Type B pancreatic cell (in vitro differentiated cells): ENCODE results near the gene PPFIA1. TPM values are rescaled to one million over a fixed set of nuclear protein-coding genes. Genes with fewer than 3 reads are reported as not detected.

Experiments
- DNase-seq: peaks from one replicate; pipeline ENCODE4 v3.0.0; 2021; ENCODE audit warnings: mixed read lengths; ENCODE audit not compliant: unreplicated experiment; ENCODE audit errors: extremely low spot score
- H3K27ac Mint-ChIP-seq: 2 replicates; pipeline ENCODE4 v1.8.0; 2021; ENCODE audit warnings: mild to moderate bottlenecking, mixed read lengths
- H3K27me3 Mint-ChIP-seq: 2 replicates; pipeline ENCODE4 v1.8.0; 2021; ENCODE audit warnings: mixed read lengths
- H3K36me3 Mint-ChIP-seq: 2 replicates; pipeline ENCODE4 v1.8.0; 2021; ENCODE audit warnings: mixed read lengths
- H3K4me1 Mint-ChIP-seq: one replicate; pipeline ENCODE4 v1.8.0; 2021; ENCODE audit warnings: mixed read lengths; ENCODE audit not compliant: unreplicated experiment
- H3K4me3 Mint-ChIP-seq: 2 replicates; pipeline ENCODE4 v1.8.0; 2021; ENCODE audit warnings: mild to moderate bottlenecking, mixed read lengths
- H3K9me3 Mint-ChIP-seq: 2 replicates; pipeline ENCODE4 v1.8.0; 2021; ENCODE audit warnings: mixed read lengths
- total RNA-seq: library from RNA; stranded (reverse); gene quantifications from 2 replicates; pipeline ENCODE4 v1.2.1, GENCODE V29; 2021; ENCODE audit warnings: low replicate concordance
- TF ChIP-seq, protein P1 (sequence below): fragments of 200-600 bp; sonication (generic); conservative IDR thresholded peaks from 2 replicates; pipeline ENCODE4 v1.5.0; 2021; ENCODE audit warnings: antibody characterized with exemption, mild to moderate bottlenecking

PPFIA1 gene
- total RNA-seq, 1 donor from 2014 or later, result 57.0 TPM

DNA sequence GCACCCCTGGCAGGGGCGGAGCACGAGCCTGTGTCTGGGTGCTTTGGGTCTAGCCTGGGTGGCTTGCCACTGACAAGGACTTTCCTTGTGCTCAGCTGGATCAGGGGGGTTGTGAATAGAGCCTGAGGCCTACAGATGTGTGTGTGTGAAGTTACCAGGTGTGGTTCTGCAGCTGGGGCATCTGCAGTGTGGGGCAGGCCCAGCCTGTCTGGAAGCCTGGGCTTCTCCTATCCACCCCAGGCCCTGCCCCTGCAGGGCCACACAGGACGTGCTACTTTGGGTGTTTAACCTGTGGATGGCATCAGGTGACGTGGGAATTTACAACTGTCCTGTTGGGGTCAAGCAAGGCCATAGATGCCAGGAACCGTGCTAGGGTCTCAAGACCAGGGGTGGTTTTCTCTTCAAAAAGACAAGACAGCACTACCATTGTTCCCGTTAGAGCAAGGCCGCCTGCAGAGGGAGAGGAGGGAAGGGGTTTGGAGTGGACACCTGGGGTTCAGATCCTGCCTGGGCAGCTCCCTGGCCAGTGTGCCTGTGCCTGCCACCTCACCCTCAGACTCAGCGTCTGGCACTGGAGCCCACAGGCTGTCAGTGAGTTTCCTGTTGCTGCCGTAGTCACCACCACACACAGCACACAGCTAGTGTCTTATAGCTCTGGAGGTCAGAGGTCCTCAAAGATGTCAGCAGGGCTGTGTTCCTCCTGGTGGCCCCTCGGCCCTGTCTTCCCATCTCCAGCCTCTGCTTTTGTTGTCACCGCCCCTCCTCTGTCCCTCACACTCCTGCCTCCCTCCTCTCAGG is 159.4 kb downstream of the PPFIA1 start:
- Mint-ChIP-seq H3K36me3 (peaks cover 14% of the 10 kb centered on the region), H3K4me3 (no peak overlapping the region), H3K27me3 (no peaks in the 10 kb centered on the region), H3K4me1 (no peaks in the 10 kb centered on the region), H3K27ac (no peak overlapping the region), H3K9me3 (no peaks in the 10 kb centered on the region)
- DNase-seq, result no peak
- TF ChIP-seq, protein P1, sequence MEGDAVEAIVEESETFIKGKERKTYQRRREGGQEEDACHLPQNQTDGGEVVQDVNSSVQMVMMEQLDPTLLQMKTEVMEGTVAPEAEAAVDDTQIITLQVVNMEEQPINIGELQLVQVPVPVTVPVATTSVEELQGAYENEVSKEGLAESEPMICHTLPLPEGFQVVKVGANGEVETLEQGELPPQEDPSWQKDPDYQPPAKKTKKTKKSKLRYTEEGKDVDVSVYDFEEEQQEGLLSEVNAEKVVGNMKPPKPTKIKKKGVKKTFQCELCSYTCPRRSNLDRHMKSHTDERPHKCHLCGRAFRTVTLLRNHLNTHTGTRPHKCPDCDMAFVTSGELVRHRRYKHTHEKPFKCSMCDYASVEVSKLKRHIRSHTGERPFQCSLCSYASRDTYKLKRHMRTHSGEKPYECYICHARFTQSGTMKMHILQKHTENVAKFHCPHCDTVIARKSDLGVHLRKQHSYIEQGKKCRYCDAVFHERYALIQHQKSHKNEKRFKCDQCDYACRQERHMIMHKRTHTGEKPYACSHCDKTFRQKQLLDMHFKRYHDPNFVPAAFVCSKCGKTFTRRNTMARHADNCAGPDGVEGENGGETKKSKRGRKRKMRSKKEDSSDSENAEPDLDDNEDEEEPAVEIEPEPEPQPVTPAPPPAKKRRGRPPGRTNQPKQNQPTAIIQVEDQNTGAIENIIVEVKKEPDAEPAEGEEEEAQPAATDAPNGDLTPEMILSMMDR, result no peak

DNA sequence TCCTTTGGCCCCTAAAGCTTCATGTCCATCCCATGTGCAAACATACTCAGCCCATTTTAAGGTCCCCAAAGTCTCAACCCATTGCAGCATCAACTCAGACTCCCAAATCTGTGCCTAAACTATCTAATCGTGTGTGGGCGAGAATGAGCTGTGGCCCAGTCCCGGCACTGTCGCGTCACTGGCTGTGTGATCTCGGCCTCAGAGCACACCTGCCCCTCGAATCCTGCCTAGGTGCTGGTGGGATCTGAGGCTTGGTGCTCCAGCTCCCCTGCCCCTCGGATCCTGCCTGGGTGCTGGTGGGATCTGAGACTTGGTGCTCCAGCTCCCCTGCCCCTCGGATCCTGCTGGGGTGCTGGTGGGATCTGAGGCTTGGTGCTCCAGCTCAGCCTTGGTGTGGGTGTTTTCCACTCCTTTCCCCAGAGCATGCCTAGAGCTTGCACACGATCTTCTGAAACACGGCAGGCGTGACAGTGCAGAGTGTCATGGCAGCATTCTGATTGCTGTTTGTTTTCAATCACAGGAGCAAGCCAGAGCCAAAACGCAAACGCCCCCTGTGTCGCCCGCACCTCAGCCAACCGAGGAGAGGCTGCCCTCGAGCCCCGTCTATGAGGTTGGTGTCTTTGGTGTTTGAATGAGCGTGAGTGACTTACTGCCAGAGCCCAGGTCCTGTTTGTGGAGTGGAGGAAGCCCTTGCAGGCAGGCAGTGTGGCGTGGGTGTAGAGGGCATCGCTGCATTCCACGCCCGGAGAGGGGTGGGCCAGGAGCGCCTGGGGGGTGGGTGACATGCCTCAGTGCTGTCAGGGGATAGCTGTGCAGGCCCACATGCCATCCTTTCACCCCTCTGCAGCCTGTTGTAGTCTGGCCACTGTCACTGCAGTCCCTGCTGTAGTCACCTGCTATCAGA is 160.4 kb downstream of the PPFIA1 start:
- TF ChIP-seq, protein P1, result no peak
- H3K4me1 Mint-ChIP-seq, result no peaks in the 10 kb centered on the region
- no peak for DNase-seq
- H3K4me3 Mint-ChIP-seq, result no peak overlapping the region
- no peak overlapping the region for H3K27ac Mint-ChIP-seq
- H3K9me3 Mint-ChIP-seq, result no peaks in the 10 kb centered on the region
- no peaks in the 10 kb centered on the region for H3K27me3 Mint-ChIP-seq
- peaks cover 14% of the 10 kb centered on the region for H3K36me3 Mint-ChIP-seq

DNA sequence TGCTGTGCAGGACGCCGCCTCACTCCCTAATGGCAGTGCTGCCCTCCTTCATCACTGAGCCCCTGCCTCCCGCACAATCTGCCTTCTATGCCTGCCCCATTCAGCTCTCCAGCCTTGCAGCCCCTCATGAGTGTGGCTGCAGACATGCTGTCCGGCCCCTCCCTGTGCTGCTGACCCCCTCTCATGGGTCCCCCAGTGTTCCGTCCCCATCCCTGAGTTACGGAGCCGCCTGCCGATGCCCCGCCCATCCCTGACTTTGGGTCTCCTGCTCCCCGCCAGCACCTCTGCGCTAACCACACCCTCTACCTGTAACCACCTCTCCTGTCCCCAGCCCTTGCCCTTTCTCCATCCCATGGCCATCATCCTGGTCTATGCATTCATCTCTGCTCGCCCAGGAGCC is 161.1 kb downstream of the PPFIA1 start:
- Mint-ChIP-seq H3K27ac (no peak overlapping the region), H3K4me3 (no peak overlapping the region), H3K4me1 (no peaks in the 10 kb centered on the region), H3K36me3 (peaks cover 14% of the 10 kb centered on the region), H3K27me3 (no peaks in the 10 kb centered on the region), H3K9me3 (no peaks in the 10 kb centered on the region)
- TF ChIP-seq, protein P1, result no peak
- DNase-seq, result no peak

DNA sequence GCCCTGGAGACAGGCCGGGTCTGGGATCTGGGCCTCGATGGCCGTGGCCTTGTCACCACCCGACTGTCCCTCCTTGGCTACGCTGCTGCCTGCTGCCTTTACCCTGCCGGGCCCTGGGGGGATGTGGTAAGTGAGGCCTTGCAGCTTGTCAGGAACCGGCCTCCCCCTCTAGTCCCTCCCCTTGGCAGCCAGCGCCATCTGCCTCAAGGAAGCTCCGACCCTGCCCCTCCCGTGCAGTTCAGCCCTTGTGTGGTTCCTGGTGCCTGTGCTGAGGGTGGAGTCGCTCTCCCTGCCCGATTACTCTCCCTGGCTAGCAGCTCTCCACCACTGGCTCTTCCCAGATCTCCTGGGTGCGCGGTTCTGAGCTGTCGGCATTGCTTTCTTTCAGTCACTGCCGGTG is 161.6 kb downstream of the PPFIA1 start:
- Mint-ChIP-seq H3K27me3 (no peaks in the 10 kb centered on the region), H3K9me3 (no peaks in the 10 kb centered on the region), H3K4me1 (no peaks in the 10 kb centered on the region), H3K4me3 (no peak overlapping the region), H3K27ac (no peak overlapping the region), H3K36me3 (peaks cover 14% of the 10 kb centered on the region)
- DNase-seq, result no peak
- TF ChIP-seq, protein P1, result no peak

DNA sequence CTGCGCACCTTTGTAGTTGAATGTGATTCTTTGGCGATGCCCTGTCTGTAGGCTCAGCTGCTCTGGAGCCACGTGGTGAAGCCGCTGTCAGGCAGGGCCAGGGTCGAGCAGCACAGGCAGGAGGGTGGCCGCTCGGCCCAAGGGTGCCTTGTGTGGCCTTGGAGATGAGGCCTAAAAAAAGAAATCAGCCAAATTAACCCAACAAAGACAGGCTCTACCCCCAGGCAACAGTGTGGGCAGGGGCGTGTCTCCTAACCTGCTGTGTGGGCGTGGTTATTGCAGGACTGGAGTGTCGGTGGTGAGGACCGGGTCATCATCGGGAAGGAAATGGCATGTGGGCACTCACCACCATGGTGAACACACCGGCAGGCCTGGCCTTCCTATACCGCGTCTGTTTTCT is 162.1 kb downstream of the PPFIA1 start:
- TF ChIP-seq, protein P1, result no peak
- Mint-ChIP-seq H3K27me3 (no peaks in the 10 kb centered on the region), H3K27ac (no peak overlapping the region), H3K9me3 (no peaks in the 10 kb centered on the region), H3K4me1 (no peaks in the 10 kb centered on the region), H3K4me3 (no peak overlapping the region), H3K36me3 (peaks cover 14% of the 10 kb centered on the region)
- DNase-seq, result no peak
